IMR-90 (cell line): ENCODE data around the gene RHBDD1. TPM values are rescaled to one million over a fixed set of nuclear protein-coding genes. Genes with fewer than 3 reads are reported as not detected.

Source experiments
- ATAC-seq: fragments of 200-7000 bp; cut with Tn5 transposase; 2 replicates; pipeline ENCODE4 v1.9.1; 2020; ENCODE audit warnings: low read depth, mild to moderate bottlenecking, moderate library complexity
- BruUV-seq: library from RNA; stranded (reverse); fragments of 400-500 nt; replicated peaks from 2 replicates; lab custom pipeline; 2021; lab: Mats Ljungman, UMichigan
- CTCF ChIA-PET: fragments of 300-600 bp; formaldehyde crosslinking; extraction: SDS; loops from one replicate; lab custom pipeline; 2021; ENCODE audit warnings: antibody characterized with exemption; lab: Yijun Ruan, JAX
- POLR2A ChIA-PET: fragments of 300-600 bp; sonication (Branson Sonifier 250); formaldehyde crosslinking; loops from one replicate; lab custom pipeline; 2022; ENCODE audit warnings: antibody characterized with exemption; ENCODE audit not compliant: unreplicated experiment; lab: Charles Lee
- DNase-seq: peaks from one replicate; pipeline ENCODE4 v3.0.0; 2013
- H2AFZ ChIP-seq: replicated peaks from 2 replicates; pipeline ENCODE3; 2013; ENCODE audit warnings: low read length, mild to moderate bottlenecking; ENCODE audit not compliant: poor library complexity
- H2AK5ac ChIP-seq: 2 replicates; pipeline ENCODE4 v1.6.1; 2013; ENCODE audit warnings: low read depth, low read length, inconsistent platforms
- H2AK9ac ChIP-seq: replicated peaks from 2 replicates; pipeline ENCODE3; 2013; ENCODE audit warnings: mild to moderate bottlenecking, low read depth, low read length, moderate library complexity; ENCODE audit not compliant: poor library complexity
- H2BK120ac ChIP-seq: 2 replicates; pipeline ENCODE4 v1.6.1; 2013; ENCODE audit warnings: low read depth, low read length, inconsistent platforms
- H2BK15ac ChIP-seq: 3 replicates; pipeline ENCODE4 v1.6.1; 2013; ENCODE audit warnings: low read depth, low read length, inconsistent platforms
- H2BK20ac ChIP-seq: 2 replicates; pipeline ENCODE4 v1.6.1; 2013; ENCODE audit warnings: low read depth, mild to moderate bottlenecking, inconsistent platforms, low read length, moderate library complexity
- H2BK5ac ChIP-seq: 2 replicates; pipeline ENCODE4 v1.6.1; 2013; ENCODE audit warnings: mild to moderate bottlenecking, low read depth, low read length, inconsistent platforms; ENCODE audit not compliant: poor library complexity, severe bottlenecking
- H3K14ac ChIP-seq: replicated peaks from 2 replicates; pipeline ENCODE4 v1.6.1; 2013; ENCODE audit warnings: low read depth, low read length, inconsistent platforms
- H3K18ac ChIP-seq: 2 replicates; pipeline ENCODE4 v1.6.1; 2013; ENCODE audit warnings: low read depth, low read length, control low read depth
- H3K23ac ChIP-seq: 2 replicates; pipeline ENCODE4 v1.6.1; 2013; ENCODE audit warnings: low read depth, low read length, inconsistent platforms
- H3K27ac ChIP-seq: 2 replicates; pipeline ENCODE4 v1.5.1; 2013; ENCODE audit warnings: mild to moderate bottlenecking, control low read depth, low read length; ENCODE audit not compliant: insufficient read depth
- H3K27me3 ChIP-seq: 2 replicates; pipeline ENCODE4 v1.6.1; 2013; ENCODE audit warnings: low read length; ENCODE audit not compliant: control insufficient read depth, insufficient read depth
- H3K36me3 ChIP-seq: 2 replicates; pipeline ENCODE4 v1.6.1; 2013; ENCODE audit warnings: low read length, mixed read lengths; ENCODE audit not compliant: control insufficient read depth, insufficient read depth
- H3K4ac ChIP-seq: 2 replicates; pipeline ENCODE4 v1.6.1; 2013; ENCODE audit warnings: low read depth, low read length, inconsistent platforms
- H3K4me1 ChIP-seq: 2 replicates; pipeline ENCODE4 v1.6.1; 2013; ENCODE audit warnings: low read length, mixed read lengths; ENCODE audit not compliant: control insufficient read depth, insufficient read depth
- H3K4me2 ChIP-seq: 2 replicates; pipeline ENCODE4 v1.6.1; 2013; ENCODE audit warnings: low read depth, mild to moderate bottlenecking, control low read depth, low read length, moderate library complexity
- H3K4me3 ChIP-seq: 2 replicates; pipeline ENCODE4 v1.5.1; 2013; ENCODE audit warnings: low read depth, mild to moderate bottlenecking, control low read depth, low read length, moderate library complexity; ENCODE audit not compliant: insufficient read depth
- H3K56ac ChIP-seq: 2 replicates; pipeline ENCODE4 v1.6.1; 2013; ENCODE audit warnings: low read length, inconsistent platforms; ENCODE audit not compliant: insufficient read depth; ENCODE audit errors: extremely low read depth
- H3K79me1 ChIP-seq, 2 experiments: 2 replicates each; pipeline ENCODE4 v1.6.1; 2013; ENCODE audit warnings: low read length in 2 of 2, inconsistent platforms in 1 of 2, low read depth in 1 of 2
- H3K9ac ChIP-seq: 2 replicates; pipeline ENCODE4 v1.6.1; 2013; ENCODE audit warnings: low read depth, low read length, control low read depth
- H3K9me1 ChIP-seq: 2 replicates; pipeline ENCODE4 v1.6.1; 2013; ENCODE audit warnings: low read length, inconsistent platforms; ENCODE audit not compliant: insufficient read depth
- H3K9me3 ChIP-seq: 2 replicates; pipeline ENCODE4 v1.6.1; 2013; ENCODE audit warnings: low read length; ENCODE audit not compliant: control insufficient read depth, insufficient read depth
- H4K20me1 ChIP-seq: 2 replicates; pipeline ENCODE4 v1.6.1; 2013; ENCODE audit warnings: low read length, inconsistent platforms; ENCODE audit not compliant: insufficient read depth
- H4K5ac ChIP-seq: 2 replicates; pipeline ENCODE4 v1.6.1; 2013; ENCODE audit warnings: mild to moderate bottlenecking, low read depth, low read length, control low read depth
- H4K8ac ChIP-seq, 2 experiments: 2 replicates each; pipeline ENCODE4 v1.6.1; 2013; ENCODE audit warnings: low read depth in 2 of 2, low read length in 2 of 2, control low read depth in 1 of 2, inconsistent platforms in 1 of 2
- H4K91ac ChIP-seq: 2 replicates; pipeline ENCODE4 v1.6.1; 2013; ENCODE audit warnings: low read depth, low read length, inconsistent platforms; ENCODE audit not compliant: insufficient read depth
- CEBPB ChIP-seq: IDR thresholded peaks from 2 replicates; pipeline ENCODE4 v1.6.1; 2012; ENCODE audit warnings: low read depth, low read length, improper control_type of control experiment
- POLR2A ChIP-seq: IDR thresholded peaks from 2 replicates; pipeline ENCODE4 v1.6.1; 2012; ENCODE audit warnings: mild to moderate bottlenecking, low read depth, low read length
- WGBS, 2 experiments: methylation state at CpG; one replicate each; pipeline versions ENCODE4 v1.1.5 to v1.1.7; 2013; ENCODE audit warnings: missing lambda C conversion rate in 2 of 2; ENCODE audit not compliant: insufficient read length in 1 of 2; ENCODE audit errors: extremely low coverage in 2 of 2; 5-methylcytosine and 5-hydroxymethylcytosine counted together
- dilution Hi-C: fragments of 300-500 bp; cut with HindIII; formaldehyde crosslinking; loops from one replicate; pipeline ENCODE4 v1.14.3; 2018; ENCODE audit warnings: low sequenced_read_pairs; ENCODE audit not compliant: unreplicated experiment
- in situ Hi-C: fragments of 300-500 bp; cut with MboI; formaldehyde crosslinking; loops from 3 replicates; pipeline ENCODE4 v1.14.3; 2019; ENCODE audit warnings: low sequenced_read_pairs, inconsistent platforms, mixed read lengths
- intact Hi-C: fragments of 100-400 bp; cut with micrococcal nuclease; formaldehyde crosslinking; loops from 2 replicates; pipeline ENCODE4 v1.10.0; 2022
- polyA plus RNA-seq, 3 experiments: library from polyadenylated mRNA; depleted of rRNA; stranded (reverse); fragments of >200 nt; gene quantifications; 2 replicates each; pipeline ENCODE4 v1.2.3, GENCODE V29; 2012; ENCODE audit warnings: low replicate concordance in 1 of 3
- total RNA-seq: library from RNA; depleted of rRNA; stranded (reverse); fragments of >200 nt; gene quantifications from 2 replicates; pipeline ENCODE4 v1.2.3, GENCODE V29; 2012

RHBDD1 gene
- total and polyA plus RNA-seq, 2 of the 4 experiments (the other 2 are of a cell fraction), result 9.7 to 14.0 TPM

GRCh38 chr2:227031379-227031778 lies 195.5 kb downstream of the RHBDD1 start:
- Histone ChIP-seq H3K56ac (no peak overlapping the region; the same call in 1 of the 2 replicates), H4K8ac (no peak overlapping the region), H3K9ac (no peak overlapping the region), H3K79me1 (no peaks in the 10 kb centered on the region), H2BK20ac (no peak overlapping the region), H4K91ac (no peak overlapping the region), H3K4me3 (no peak overlapping the region), H2AK5ac (no peak overlapping the region), H4K5ac (no peak overlapping the region), H2BK15ac (no peak overlapping the region), H2BK5ac (no peak overlapping the region), H3K4me2 (no peak overlapping the region), H2BK120ac (no peak overlapping the region), H3K18ac (no peak overlapping the region), H3K9me1 (no peaks in the 10 kb centered on the region), H3K4ac (no peak overlapping the region), H3K27ac (no peak overlapping the region), H3K14ac (no peak overlapping the region), H4K20me1 (no peaks in the 10 kb centered on the region), H3K23ac (no peak overlapping the region), H2AFZ (no peak overlapping the region), H3K36me3 (no peaks in the 10 kb centered on the region), H3K27me3 (peaks cover 7% of the 10 kb centered on the region), H2AK9ac (no peak overlapping the region), H3K9me3 (no peaks in the 10 kb centered on the region), H3K4me1 (no peaks in the 10 kb centered on the region)
- DNase-seq (no peak), ATAC-seq (no peak)
- no TSS peak for BruUV-seq
- dilution Hi-C loops (no loop called here), intact Hi-C loops (loop anchor here (5.0 kb wide), 1 partner anchor 76 kb away; no protein-coding TSS in a partner anchor), in situ Hi-C loops (no loop called here)
- no CpG with 5 or more reads among the region's 3 CpGs for WGBS, 2 experiments
- no peak for TF ChIP-seq POLR2A
- no peak for TF ChIP-seq CEBPB
- ChIA-PET POLR2A (no interaction called here), CTCF (no interaction called here)
